Keratinocyte (primary cell): Measurements from ENCODE around the gene SLU7. TPM values are rescaled to one million over a fixed set of nuclear protein-coding genes. Genes with fewer than 3 reads are reported as not detected.
"Not testable (repeated sequence)": the region's sequence is repeated elsewhere in the genome, so short reads cannot be mapped to it uniquely, and the experiment has no call there.

Experiments used
- DNase-seq: peaks from one replicate; pipeline ENCODE4 v3.0.0-alpha.2; 2011; ENCODE audit warnings: low read depth, missing footprints, low spot score
- FAIRE-seq: peaks from 2 replicates; lab custom pipeline; 2011; peaks lifted over from hg19 to GRCh38; lab: Jason Lieb, UNC
- H2AFZ ChIP-seq: 2 replicates; pipeline ENCODE4 v1.6.0; 2012; ENCODE audit warnings: low read length, control low read depth, inconsistent platforms; ENCODE audit not compliant: control insufficient read depth
- H3K27ac ChIP-seq: 2 replicates; pipeline ENCODE4 v1.5.1; 2011; ENCODE audit warnings: low read length; ENCODE audit not compliant: control insufficient read depth, insufficient read depth
- H3K27me3 ChIP-seq: 3 replicates; pipeline ENCODE4 v1.6.0; 2011; ENCODE audit warnings: low read length; ENCODE audit not compliant: control insufficient read depth, insufficient read depth; ENCODE audit errors: extremely low read depth
- H3K36me3 ChIP-seq, 2 experiments: 2 replicates in 1 of 2; 3 replicates in 1 of 2; pipeline ENCODE4 v1.5.1; 2011; ENCODE audit warnings: low read length in 2 of 2, mild to moderate bottlenecking in 1 of 2; ENCODE audit not compliant: control insufficient read depth in 2 of 2, insufficient read depth in 2 of 2; ENCODE audit errors: extremely low read depth in 1 of 2
- H3K4me1 ChIP-seq: 3 replicates; pipeline ENCODE4 v1.5.1; 2011; ENCODE audit warnings: low read length; ENCODE audit not compliant: control insufficient read depth, insufficient read depth; ENCODE audit errors: extremely low read depth
- H3K4me2 ChIP-seq: 3 replicates; pipeline ENCODE4 v1.6.0; 2011; ENCODE audit warnings: low read depth, low read length; ENCODE audit not compliant: control insufficient read depth, insufficient read depth; ENCODE audit errors: extremely low read depth
- H3K4me3 ChIP-seq, 3 experiments: fragments of 200-600 bp in 1 of 3; sonication (generic) in 1 of 3; 2 replicates in 2 of 3; 3 replicates in 1 of 3; pipeline ENCODE4 v1.5.1; 2011 to 2016; ENCODE audit warnings: low read length in 3 of 3, mild to moderate bottlenecking in 3 of 3, control low read depth in 2 of 3, inconsistent platforms in 1 of 3, low read depth in 1 of 3, mixed read lengths in 1 of 3, mixed run types in 1 of 3, moderate library complexity in 1 of 3; ENCODE audit not compliant: control insufficient read depth in 2 of 3, insufficient read depth in 2 of 3; ENCODE audit errors: extremely low read depth in 1 of 3
- H3K79me2 ChIP-seq: 2 replicates; pipeline ENCODE4 v1.6.0; 2012; ENCODE audit warnings: low read length; ENCODE audit not compliant: control insufficient read depth, insufficient read depth
- H3K9ac ChIP-seq: 3 replicates; pipeline ENCODE4 v1.6.0; 2011; ENCODE audit warnings: low read length; ENCODE audit not compliant: control insufficient read depth, insufficient read depth; ENCODE audit errors: extremely low read depth
- H3K9me1 ChIP-seq: 3 replicates; pipeline ENCODE4 v1.6.0; 2011; ENCODE audit warnings: low read length; ENCODE audit not compliant: control insufficient read depth, insufficient read depth; ENCODE audit errors: extremely low read depth
- H3K9me3 ChIP-seq: 2 replicates; pipeline ENCODE4 v1.5.1; 2012; ENCODE audit warnings: low read depth, low read length; ENCODE audit not compliant: control insufficient read depth
- H4K20me1 ChIP-seq: 3 replicates; pipeline ENCODE4 v1.6.0; 2011; ENCODE audit warnings: low read length; ENCODE audit not compliant: control insufficient read depth, insufficient read depth; ENCODE audit errors: extremely low read depth
- CTCF ChIP-seq, 3 experiments: IDR thresholded peaks in 1 of 3; conservative IDR thresholded peaks in 1 of 3; optimal IDR thresholded peaks in 1 of 3; 2 replicates in 2 of 3; 3 replicates in 1 of 3; pipeline versions ENCODE3 to v1.5.1; 2011; ENCODE audit warnings: low read length in 3 of 3, mild to moderate bottlenecking in 3 of 3, moderate library complexity in 2 of 3, control low read depth in 1 of 3, inconsistent platforms in 1 of 3; ENCODE audit not compliant: insufficient read depth in 2 of 3; ENCODE audit errors: extremely low read depth in 1 of 3
- EZH2 ChIP-seq: IDR thresholded peaks from one replicate; pipeline ENCODE4 v1.6.1; 2012; ENCODE audit warnings: inconsistent platforms, mild to moderate bottlenecking, low read length, moderate library complexity
- dilution Hi-C: fragments of 300-500 bp; cut with MboI; formaldehyde crosslinking; loops from one replicate; pipeline ENCODE4 v1.7.0; 2020; ENCODE audit warnings: low sequenced_read_pairs; ENCODE audit not compliant: extremely low pct_ligation_motif_present
- polyA plus RNA-seq, 5 experiments: library from polyadenylated mRNA; depleted of rRNA in 3 of 5; stranded (reverse) in 3 of 5; stranded (forward) in 1 of 5; unstranded in 1 of 5; fragments of >200 nt; gene quantifications; 1 replicate in 1 of 5; 2 replicates in 3 of 5; 3 replicates in 1 of 5; pipeline versions ENCODE4 v1.2.1 to v1.2.3, GENCODE V29; 2011 to 2012; ENCODE audit warnings: missing spikeins in 2 of 5, low read depth in 1 of 5, low replicate concordance in 1 of 5

Gene SLU7
- polyA plus RNA-seq, 1 donor (not counting 4 experiments of a cell fraction or from before 2014, with no cell fraction given): 29.7 TPM

DNA sequence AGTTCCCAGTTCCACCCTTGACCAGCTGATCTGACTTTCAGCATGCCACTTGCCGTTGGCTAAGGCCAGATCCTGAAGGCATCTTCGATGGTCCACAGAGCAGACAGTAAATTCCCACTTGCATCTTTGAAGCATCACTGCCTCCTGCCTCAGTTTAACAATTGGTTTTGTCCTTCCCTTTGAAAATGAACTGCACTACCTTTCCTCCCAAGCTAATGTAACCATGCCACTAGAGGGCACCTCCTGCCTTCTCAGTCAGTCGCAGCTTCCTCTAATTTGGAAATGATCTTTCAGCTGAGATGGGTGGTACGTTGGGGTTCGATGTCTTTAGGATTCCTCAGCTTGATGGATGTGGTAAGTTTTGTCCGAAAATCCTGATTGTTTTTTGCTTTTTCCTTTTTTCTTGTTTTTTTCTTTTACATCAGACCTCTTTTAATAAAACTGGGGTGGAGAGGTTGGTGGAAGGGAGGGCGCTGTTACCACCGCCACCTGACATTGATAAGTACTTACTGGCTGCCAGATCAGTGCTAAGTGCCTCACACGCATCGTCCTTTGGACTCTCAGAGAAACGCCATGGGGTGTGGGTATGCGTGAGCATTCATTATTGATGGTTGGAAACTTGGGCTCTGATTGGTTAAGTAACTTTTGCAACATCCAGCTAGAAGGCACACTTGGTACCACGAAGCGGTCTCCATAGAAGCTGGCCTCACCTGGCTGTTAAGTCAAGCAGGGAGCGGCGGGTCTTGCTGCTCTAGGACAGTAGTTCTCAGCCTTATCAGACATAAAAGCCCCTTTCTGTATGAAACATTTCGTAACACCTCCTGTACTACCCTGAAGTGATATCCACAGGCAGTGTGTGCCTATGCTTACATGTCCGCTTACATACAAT lies 19.7 kb upstream of the SLU7 start:
- H3K4me3 ChIP-seq: peak overlapping the region in 2 of 3 experiments; percentile 59 to 68
- no peaks in the 10 kb centered on the region for H3K9me1 ChIP-seq
- TF ChIP-seq CTCF (optimal IDR thresholded peaks at IDR 0.05 in 1 of 3, IDR thresholded peaks at IDR 0.05 in 1 of 3, conservative IDR thresholded peaks at IDR 0.05 in 1 of 3; ENCODE audit: extremely low read depth in 1 of 3, insufficient read depth in 2 of 3, low read length in 3 of 3) (peak; percentile 80 to 91 (median 90)), EZH2 (peak; percentile 29)
- DNase-seq: no peak
- H3K36me3 ChIP-seq: no peaks in the 10 kb centered on the region
- H3K79me2 ChIP-seq: no peaks in the 10 kb centered on the region
- peak overlapping the region; percentile 90 for H2AFZ ChIP-seq
- peak overlapping the region; percentile 67 for H3K9ac ChIP-seq
- H3K4me1 ChIP-seq: peaks cover 16% of the 10 kb centered on the region
- dilution Hi-C loops: no loop called here
- H3K27me3 ChIP-seq: no peaks in the 10 kb centered on the region
- H4K20me1 ChIP-seq: no peaks in the 10 kb centered on the region
- H3K9me3 ChIP-seq: no peaks in the 10 kb centered on the region
- no peak overlapping the region for H3K27ac ChIP-seq
- H3K4me2 ChIP-seq: peak overlapping the region; percentile 96
- FAIRE-seq: peak; percentile 90

- H3K9ac ChIP-seq: no peak overlapping the region
- no peaks in the 10 kb centered on the region for H3K36me3 ChIP-seq
- no peak overlapping the region for H3K4me2 ChIP-seq
- H3K79me2 ChIP-seq: no peaks in the 10 kb centered on the region
- peaks cover 18% of the 10 kb centered on the region for H3K4me1 ChIP-seq
- no peak for FAIRE-seq
- no peak overlapping the region for H2AFZ ChIP-seq
- H3K9me3 ChIP-seq: no peaks in the 10 kb centered on the region
- H3K9me1 ChIP-seq: no peaks in the 10 kb centered on the region
- TF ChIP-seq CTCF (optimal IDR thresholded peaks at IDR 0.05 in 1 of 3, IDR thresholded peaks at IDR 0.05 in 1 of 3, conservative IDR thresholded peaks at IDR 0.05 in 1 of 3; ENCODE audit: extremely low read depth in 1 of 3, insufficient read depth in 2 of 3, low read length in 3 of 3): no peak
- no peak for TF ChIP-seq EZH2
- DNase-seq: no peak
- dilution Hi-C loops: no loop called here
- no peaks in the 10 kb centered on the region for H4K20me1 ChIP-seq
- H3K27ac ChIP-seq: no peak overlapping the region
- no peak overlapping the region for H3K4me3 ChIP-seq
- H3K27me3 ChIP-seq: no peaks in the 10 kb centered on the region
These were observed 18.4 kb upstream of the SLU7 start for GRCh38 chr5:160437271-160437670.

GRCh38 chr5:160436661-160437060 lies 17.8 kb upstream of the SLU7 start:
- H3K27me3 ChIP-seq, H3K9me3 ChIP-seq, DNase-seq, H3K9me1 ChIP-seq, H4K20me1 ChIP-seq, H3K4me2 ChIP-seq, dilution Hi-C loops, H3K36me3 ChIP-seq, H3K27ac ChIP-seq, H2AFZ ChIP-seq, FAIRE-seq, H3K4me3 ChIP-seq, H3K79me2 ChIP-seq, H3K9ac ChIP-seq: not testable (repeated sequence)
- H3K4me1 ChIP-seq: peaks cover 18% of the 10 kb centered on the region
